Endothelial cell of umbilical vein (primary cell): Measurements from ENCODE around the gene ULBP1. TPM values are rescaled to one million over a fixed set of nuclear protein-coding genes. Genes with fewer than 3 reads are reported as not detected.

Source experiments
- BruUV-seq: library from RNA; stranded (reverse); fragments of 400-500 nt; replicated peaks from 2 replicates; lab custom pipeline; 2021; lab: Mats Ljungman, UMichigan
- CTCF ChIA-PET: fragments of 300-600, 350-600 bp; sonication (Branson Sonifier 250); formaldehyde crosslinking; loops from one replicate; lab custom pipeline; 2021; ENCODE audit warnings: antibody characterized with exemption, inconsistent platforms; lab: Charles Lee
- POLR2A ChIA-PET: fragments of 300-600, 350-600 bp; sonication (Branson Sonifier 250); formaldehyde crosslinking; loops from one replicate; lab custom pipeline; 2021; ENCODE audit warnings: antibody characterized with exemption, inconsistent platforms; lab: Charles Lee
- DNase-seq: peaks from one replicate; pipeline ENCODE4 v3.0.0-alpha.2; 2011; ENCODE audit warnings: low read depth, low spot score
- FAIRE-seq: peaks from 2 replicates; lab custom pipeline; 2011; peaks lifted over from hg19 to GRCh38; lab: Jason Lieb, UNC
- H2AFZ ChIP-seq: 2 replicates; pipeline ENCODE4 v1.6.0; 2012; ENCODE audit warnings: low read depth, low read length, control low read depth, inconsistent platforms
- H3K27ac ChIP-seq: 2 replicates; pipeline ENCODE4 v1.5.1; 2011; ENCODE audit warnings: low read depth, mild to moderate bottlenecking, control low read depth, low read length, moderate library complexity; ENCODE audit not compliant: insufficient read depth
- H3K27me3 ChIP-seq, 2 experiments: 2 replicates each; pipeline versions ENCODE4 v1.6.0 to v1.6.1; 2011; ENCODE audit warnings: low read length in 2 of 2, mixed read lengths in 1 of 2; ENCODE audit not compliant: control insufficient read depth in 2 of 2, insufficient read depth in 2 of 2
- H3K36me3 ChIP-seq, 2 experiments: 2 replicates in 1 of 2; 3 replicates in 1 of 2; pipeline ENCODE4 v1.5.1; 2011; ENCODE audit warnings: low read length in 2 of 2, mild to moderate bottlenecking in 1 of 2, moderate library complexity in 1 of 2; ENCODE audit not compliant: control insufficient read depth in 2 of 2, insufficient read depth in 2 of 2; ENCODE audit errors: extremely low read depth in 1 of 2
- H3K4me1 ChIP-seq: 3 replicates; pipeline ENCODE4 v1.5.1; 2011; ENCODE audit warnings: mild to moderate bottlenecking, low read length; ENCODE audit not compliant: control insufficient read depth, insufficient read depth; ENCODE audit errors: extremely low read depth
- H3K4me2 ChIP-seq: 2 replicates; pipeline ENCODE4 v1.6.1; 2011; ENCODE audit warnings: low read length, control low read depth, mixed read lengths; ENCODE audit not compliant: insufficient read depth
- H3K4me3 ChIP-seq, 3 experiments: fragments of 200-600 bp in 1 of 3; sonication (generic), shearing (Covaris generic) in 1 of 3; replicated peaks in 1 of 3; 2 replicates each; pipeline ENCODE4 v1.5.1; 2011 to 2016; ENCODE audit warnings: control low read depth in 3 of 3, low read length in 3 of 3, mild to moderate bottlenecking in 2 of 3, inconsistent platforms in 1 of 3, low read depth in 1 of 3, moderate library complexity in 1 of 3; ENCODE audit not compliant: insufficient read depth in 1 of 3
- H3K79me2 ChIP-seq: 2 replicates; pipeline ENCODE4 v1.6.0; 2012; ENCODE audit warnings: low read length, inconsistent platforms; ENCODE audit not compliant: control insufficient read depth, insufficient read depth
- H3K9ac ChIP-seq: replicated peaks from 2 replicates; pipeline ENCODE3; 2011; ENCODE audit warnings: low read length, control low read depth; ENCODE audit not compliant: insufficient read depth; ENCODE audit errors: extremely low read depth
- H3K9me1 ChIP-seq: replicated peaks from 3 replicates; pipeline ENCODE4 v1.6.0; 2011; ENCODE audit warnings: mild to moderate bottlenecking, low read length; ENCODE audit not compliant: control insufficient read depth, insufficient read depth; ENCODE audit errors: extremely low read depth
- H3K9me3 ChIP-seq: replicated peaks from 2 replicates; pipeline ENCODE4 v1.5.1; 2012; ENCODE audit warnings: low read length, inconsistent platforms; ENCODE audit not compliant: control insufficient read depth, insufficient read depth
- H4K20me1 ChIP-seq: replicated peaks from 2 replicates; pipeline ENCODE3; 2011; ENCODE audit warnings: mild to moderate bottlenecking, low read length; ENCODE audit not compliant: control insufficient read depth, insufficient read depth; ENCODE audit errors: extremely low read depth
- CTCF ChIP-seq, 2 donors: IDR thresholded peaks; 1 replicate in 1 of 2; 2 replicates in 1 of 2; pipeline ENCODE4 v1.5.1; 2011; ENCODE audit warnings: low read length in 2 of 2, mild to moderate bottlenecking in 2 of 2, moderate library complexity in 2 of 2, control low read depth in 1 of 2, inconsistent platforms in 1 of 2, low read depth in 1 of 2; ENCODE audit not compliant: insufficient read depth in 1 of 2; ENCODE audit errors: extremely low read depth in 1 of 2
- EZH2 ChIP-seq: IDR thresholded peaks from 2 replicates; pipeline ENCODE4 v1.6.1; 2012; ENCODE audit warnings: borderline replicate concordance, low read depth, mild to moderate bottlenecking, moderate library complexity, low read length, inconsistent platforms; ENCODE audit not compliant: severe bottlenecking
- FOS ChIP-seq: IDR thresholded peaks from 2 replicates; pipeline ENCODE4 v1.6.1; 2011; ENCODE audit warnings: mild to moderate bottlenecking, low read length, moderate library complexity, borderline replicate concordance; ENCODE audit not compliant: insufficient read depth
- GATA2 ChIP-seq: IDR thresholded peaks from 2 replicates; pipeline ENCODE4 v1.7.0; 2011; ENCODE audit warnings: low read depth, mild to moderate bottlenecking, moderate library complexity, mixed read lengths, low read length; ENCODE audit not compliant: insufficient read length, insufficient read depth
- JUN ChIP-seq: IDR thresholded peaks from 2 replicates; pipeline ENCODE4 v1.6.1; 2011; ENCODE audit warnings: borderline replicate concordance, low read depth; ENCODE audit not compliant: insufficient read length, insufficient read depth
- MAX ChIP-seq: IDR thresholded peaks from 2 replicates; pipeline ENCODE4 v1.6.1; 2011; ENCODE audit not compliant: insufficient read depth, insufficient read length
- MYC ChIP-seq: IDR thresholded peaks from one replicate; pipeline ENCODE4 v1.6.1; 2011; ENCODE audit warnings: mild to moderate bottlenecking, low read depth, low read length
- POLR2A ChIP-seq: IDR thresholded peaks from 2 replicates; pipeline ENCODE4 v1.6.1; 2012; ENCODE audit warnings: low read depth, mild to moderate bottlenecking, control low read depth, low read length
- POLR2AphosphoS5 ChIP-seq: IDR thresholded peaks from 2 replicates; pipeline ENCODE4 v1.6.1; 2012; ENCODE audit warnings: low read depth, mild to moderate bottlenecking, control low read depth, low read length, moderate library complexity; ENCODE audit not compliant: insufficient read depth
- dilution Hi-C: fragments of 300-500 bp; cut with MboI; formaldehyde crosslinking; loops from one replicate; pipeline ENCODE4 v1.15.0; 2019; ENCODE audit warnings: low sequenced_read_pairs; ENCODE audit not compliant: extremely low pct_ligation_motif_present
- intact Hi-C: fragments of 100-400 bp; cut with micrococcal nuclease; formaldehyde crosslinking; loops from one replicate; pipeline ENCODE4 v1.10.0; 2022
- polyA plus RNA-seq, 4 experiments: library from polyadenylated mRNA; depleted of rRNA in 3 of 4; stranded (reverse) in 3 of 4; unstranded in 1 of 4; fragments of >200 nt; gene quantifications; 2 replicates each; pipeline versions ENCODE4 v1.2.1 to v1.2.3, GENCODE V29; 2011 to 2012; ENCODE audit warnings: missing spikeins in 1 of 4
- total RNA-seq: library from RNA; stranded (reverse); gene quantifications from 2 replicates; pipeline ENCODE4 v1.2.3, GENCODE V29; 2021

ULBP1 gene
- total and polyA plus RNA-seq, 2 donors (not counting 3 experiments of a cell fraction or from before 2014, with no cell fraction given): 0.33 to 1.4 TPM

- H3K4me2 ChIP-seq: no peak overlapping the region
- no peaks in the 10 kb centered on the region for H4K20me1 ChIP-seq
- DNase-seq (no peak), FAIRE-seq (no peak)
- no peaks in the 10 kb centered on the region for H3K36me3 ChIP-seq
- no peaks in the 10 kb centered on the region for H3K79me2 ChIP-seq
- H3K9me3 ChIP-seq: no peaks in the 10 kb centered on the region
- ChIA-PET POLR2A (no interaction called here), CTCF (interaction anchor here (0.7 to 2.5 kb wide), 9 partner anchors 15 to 896 kb away, joined by 3 to 30 read pairs (median 4); partner anchors contain the start of gene PPIL4)
- H3K9ac ChIP-seq: no peak overlapping the region
- intact Hi-C loops (loop anchor here (5.0 to 10.0 kb wide), 2 partner anchors 357 to 900 kb away; partner anchors contain the start of gene GINM1), dilution Hi-C loops (no loop called here)
- no peak overlapping the region for H2AFZ ChIP-seq
- peaks cover 4% of the 10 kb centered on the region for H3K4me1 ChIP-seq
- no peak overlapping the region for H3K4me3 ChIP-seq
- H3K27ac ChIP-seq: no peak overlapping the region
- no peak for TF ChIP-seq MAX
- TF ChIP-seq EZH2: no peak
- no peak for TF ChIP-seq CTCF (IDR thresholded peaks at IDR 0.05; ENCODE audit: extremely low read depth in 1 of 2, insufficient read depth in 1 of 2, low read depth in 1 of 2, low read length in 2 of 2)
- TF ChIP-seq POLR2AphosphoS5: no peak
- no peak for TF ChIP-seq MYC
- TF ChIP-seq FOS: no peak
- no peak for TF ChIP-seq JUN
- TF ChIP-seq GATA2: no peak
- no peak for TF ChIP-seq POLR2A
- peaks cover 15 to 18% of the 10 kb centered on the region in 2 experiments for H3K27me3 ChIP-seq
- no TSS peak for BruUV-seq
- H3K9me1 ChIP-seq: no peaks in the 10 kb centered on the region
These were observed 39.4 kb upstream of the ULBP1 start for GRCh38 chr6:149924206-149924932.
